Natural killer cell (primary cell): ENCODE data around the gene ZNF330. TPM values are rescaled to one million over a fixed set of nuclear protein-coding genes. Genes with fewer than 3 reads are reported as not detected.

Experiments
- ATAC-seq, 3 donors: fragments of 150-1000 bp in 2 of 3; fragments of 200-7000 bp in 1 of 3; cut with Tn5 transposase; 1 replicate in 1 of 3; 2 replicates in 2 of 3; pipeline ENCODE4 v1.10.0; 2021; ENCODE audit warnings: mild to moderate bottlenecking in 2 of 3, moderate library complexity in 2 of 3
- DNase-seq, 2 donors: peaks; one replicate each; pipeline versions ENCODE4 v3.0.0 to v3.0.0-alpha.2; 2013 to 2021; ENCODE audit warnings: mixed read lengths in 1 of 2
- H3K27ac ChIP-seq: one replicate; pipeline ENCODE4 v1.5.1; 2013; ENCODE audit warnings: mild to moderate bottlenecking, low read length
- H3K27me3 ChIP-seq: one replicate; pipeline ENCODE4 v1.6.1; 2013; ENCODE audit warnings: low read length; ENCODE audit not compliant: control insufficient read depth, insufficient read depth
- H3K36me3 ChIP-seq: one replicate; pipeline ENCODE4 v1.6.1; 2013; ENCODE audit warnings: low read length; ENCODE audit not compliant: control insufficient read depth, insufficient read depth
- H3K4me1 ChIP-seq: one replicate; pipeline ENCODE4 v1.6.1; 2013; ENCODE audit warnings: low read length; ENCODE audit not compliant: control insufficient read depth, insufficient read depth
- H3K4me3 ChIP-seq: one replicate; pipeline ENCODE4 v1.5.1; 2013; ENCODE audit warnings: low read length
- H3K9me3 ChIP-seq: one replicate; pipeline ENCODE4 v1.6.1; 2013; ENCODE audit warnings: low read length; ENCODE audit not compliant: control insufficient read depth, insufficient read depth
- H3K27ac Mint-ChIP-seq, 2 donors: one replicate each; pipeline ENCODE4 v1.8.0; 2022; ENCODE audit warnings: mild to moderate bottlenecking in 2 of 2, mixed read lengths in 2 of 2, moderate library complexity in 1 of 2
- H3K27me3 Mint-ChIP-seq, 2 donors: one replicate each; pipeline ENCODE4 v1.8.0; 2022; ENCODE audit warnings: low read depth in 2 of 2, mixed read lengths in 2 of 2
- H3K36me3 Mint-ChIP-seq: one replicate; pipeline ENCODE4 v1.8.0; 2022; ENCODE audit warnings: mixed read lengths
- H3K4me1 Mint-ChIP-seq, 2 donors: one replicate each; pipeline ENCODE4 v1.8.0; 2022; ENCODE audit warnings: mixed read lengths in 2 of 2
- H3K4me3 Mint-ChIP-seq: one replicate; pipeline ENCODE4 v1.8.0; 2022; ENCODE audit warnings: mild to moderate bottlenecking, moderate library complexity, mixed read lengths
- H3K9me3 Mint-ChIP-seq, 2 donors: one replicate each; pipeline ENCODE4 v1.8.0; 2022; ENCODE audit warnings: mixed read lengths in 2 of 2
- whole genome bisulfite sequencing: methylation state at CpG from one replicate; pipeline ENCODE4 v1.1.7; 2013; ENCODE audit warnings: missing lambda C conversion rate; ENCODE audit not compliant: insufficient coverage; 5-methylcytosine and 5-hydroxymethylcytosine counted together
- intact Hi-C: fragments of 100-400 bp; cut with micrococcal nuclease; formaldehyde crosslinking; loops from one replicate; pipeline ENCODE4 v1.14.2; 2022
- total RNA-seq, 4 donors: library from RNA; stranded (reverse); fragments of 120-200 nt in 1 of 4; gene quantifications; one replicate each; pipeline versions ENCODE4 v1.2.3 to v1.2.4, GENCODE V29; 2013 to 2022
- TF ChIP-seq, protein P1 (sequence below): fragments of 200-600 bp; IDR thresholded peaks from one replicate; pipeline ENCODE4 v1.8.0; 2022; ENCODE audit warnings: antibody characterized with exemption

Gene ZNF330
- total RNA-seq, 3 donors from 2014 or later (not counting 1 experiment from before 2014, with no cell fraction given) = 25.3 to 34.8 (median 34.7) TPM

DNA sequence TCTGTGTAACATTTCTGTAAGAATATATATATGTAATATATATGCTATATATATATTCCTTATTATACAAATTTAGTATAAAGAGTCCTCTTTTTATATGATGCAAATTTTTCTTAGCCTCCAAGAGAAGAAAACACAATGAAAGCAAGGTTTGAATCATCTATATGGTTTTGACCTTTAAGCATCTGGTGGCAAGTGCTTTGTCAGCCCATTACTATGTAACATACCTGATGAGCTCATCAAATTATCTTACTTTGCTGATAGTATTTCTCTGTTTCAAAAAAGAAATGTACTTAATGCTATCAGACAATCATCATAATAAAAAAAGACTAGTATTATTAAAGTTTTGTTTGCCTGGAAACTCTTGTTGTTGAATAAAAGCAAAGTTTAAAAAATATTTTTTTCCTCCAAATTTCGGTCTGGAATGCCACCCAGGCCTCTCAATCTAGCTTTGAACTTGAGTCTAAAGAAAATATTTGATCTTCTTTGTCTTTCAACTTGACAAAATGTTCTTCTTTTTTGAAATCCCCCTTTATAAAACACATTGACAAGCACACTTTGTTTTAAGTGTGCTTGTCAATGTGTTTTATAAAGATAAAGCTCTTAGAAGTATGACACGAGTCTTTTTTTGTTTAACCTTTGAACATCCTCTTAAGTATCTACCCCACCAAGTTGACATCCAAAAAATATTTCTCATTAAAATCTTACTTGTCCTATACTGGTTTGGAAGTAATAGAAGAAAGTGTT is 26.2 kb downstream of the ZNF330 start:
- intact Hi-C loops = no loop called here
- Mint-ChIP-seq H3K27ac (no peak overlapping the region), H3K4me1 (no peaks in the 10 kb centered on the region), H3K9me3 (no peaks in the 10 kb centered on the region), H3K36me3 (no peaks in the 10 kb centered on the region), H3K27me3 (peaks cover 0 to 3% of the 10 kb centered on the region in 2 donors), H3K4me3 (no peak overlapping the region)
- DNase-seq = no peak
- Histone ChIP-seq H3K36me3 (no peaks in the 10 kb centered on the region), H3K4me3 (no peak overlapping the region), H3K27ac (no peak overlapping the region), H3K4me1 (no peaks in the 10 kb centered on the region), H3K27me3 (no peaks in the 10 kb centered on the region), H3K9me3 (no peaks in the 10 kb centered on the region)
- WGBS = 50% methylated on average over 1 of the region's 2 CpGs
- TF ChIP-seq, protein P1, sequence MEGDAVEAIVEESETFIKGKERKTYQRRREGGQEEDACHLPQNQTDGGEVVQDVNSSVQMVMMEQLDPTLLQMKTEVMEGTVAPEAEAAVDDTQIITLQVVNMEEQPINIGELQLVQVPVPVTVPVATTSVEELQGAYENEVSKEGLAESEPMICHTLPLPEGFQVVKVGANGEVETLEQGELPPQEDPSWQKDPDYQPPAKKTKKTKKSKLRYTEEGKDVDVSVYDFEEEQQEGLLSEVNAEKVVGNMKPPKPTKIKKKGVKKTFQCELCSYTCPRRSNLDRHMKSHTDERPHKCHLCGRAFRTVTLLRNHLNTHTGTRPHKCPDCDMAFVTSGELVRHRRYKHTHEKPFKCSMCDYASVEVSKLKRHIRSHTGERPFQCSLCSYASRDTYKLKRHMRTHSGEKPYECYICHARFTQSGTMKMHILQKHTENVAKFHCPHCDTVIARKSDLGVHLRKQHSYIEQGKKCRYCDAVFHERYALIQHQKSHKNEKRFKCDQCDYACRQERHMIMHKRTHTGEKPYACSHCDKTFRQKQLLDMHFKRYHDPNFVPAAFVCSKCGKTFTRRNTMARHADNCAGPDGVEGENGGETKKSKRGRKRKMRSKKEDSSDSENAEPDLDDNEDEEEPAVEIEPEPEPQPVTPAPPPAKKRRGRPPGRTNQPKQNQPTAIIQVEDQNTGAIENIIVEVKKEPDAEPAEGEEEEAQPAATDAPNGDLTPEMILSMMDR = no peak
- no peak for ATAC-seq

DNA sequence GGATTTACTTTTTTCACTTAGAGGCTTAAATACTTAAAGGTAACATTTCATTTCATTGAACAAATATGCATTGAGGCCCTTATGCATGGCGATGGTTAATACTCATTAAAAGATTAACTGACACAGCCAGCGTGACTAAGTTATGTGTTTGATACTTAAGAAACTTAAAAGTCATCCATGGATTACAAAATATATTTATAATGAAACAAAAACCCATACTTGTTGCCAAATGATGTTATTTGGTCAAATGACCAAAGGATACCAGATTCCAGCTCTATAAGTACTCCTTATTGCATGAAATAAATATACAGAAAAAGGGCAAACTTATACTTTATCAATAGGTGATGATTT is 26.7 kb downstream of the ZNF330 start:
- WGBS = no CpG with 5 or more reads among the region's 2 CpGs
- Mint-ChIP-seq H3K36me3 (no peaks in the 10 kb centered on the region), H3K9me3 (no peaks in the 10 kb centered on the region), H3K27me3 (peaks cover 0 to under 1% of the 10 kb centered on the region in 2 donors), H3K27ac (no peak overlapping the region), H3K4me1 (no peaks in the 10 kb centered on the region), H3K4me3 (no peak overlapping the region)
- Histone ChIP-seq H3K4me1 (no peaks in the 10 kb centered on the region), H3K4me3 (no peak overlapping the region), H3K27ac (no peak overlapping the region), H3K27me3 (no peaks in the 10 kb centered on the region), H3K9me3 (no peaks in the 10 kb centered on the region), H3K36me3 (no peaks in the 10 kb centered on the region)
- intact Hi-C loops = no loop called here
- DNase-seq = no peak
- ATAC-seq = no peak
- TF ChIP-seq, protein P1 = no peak

DNA sequence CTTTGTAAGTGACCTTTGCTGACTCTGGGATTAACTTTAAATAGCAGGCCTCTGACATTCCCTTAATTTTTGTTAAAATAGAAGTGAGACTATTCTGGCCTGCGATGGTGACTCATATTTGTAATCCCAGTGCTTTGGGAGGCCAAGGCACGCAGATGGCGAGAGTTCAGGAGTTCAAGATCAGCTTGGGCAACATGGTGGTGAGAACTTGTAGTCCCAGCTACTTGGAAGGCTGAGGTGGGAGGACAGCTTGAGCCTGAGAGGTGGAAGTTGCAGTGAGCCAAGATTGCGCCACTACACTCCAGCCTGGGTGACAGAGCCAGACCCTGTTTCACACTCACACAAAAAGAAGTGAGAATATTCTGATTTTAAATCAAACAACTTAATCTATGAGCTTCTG is 27.3 kb downstream of the ZNF330 start:
- Histone ChIP-seq H3K27me3 (no peaks in the 10 kb centered on the region), H3K27ac (no peak overlapping the region), H3K36me3 (no peaks in the 10 kb centered on the region), H3K4me3 (no peak overlapping the region), H3K9me3 (no peaks in the 10 kb centered on the region), H3K4me1 (no peaks in the 10 kb centered on the region)
- Mint-ChIP-seq H3K36me3 (no peaks in the 10 kb centered on the region), H3K4me3 (no peak overlapping the region), H3K27me3 (no peaks in the 10 kb centered on the region), H3K9me3 (no peaks in the 10 kb centered on the region), H3K4me1 (no peaks in the 10 kb centered on the region), H3K27ac (no peak overlapping the region)
- intact Hi-C loops = no loop called here
- no peak for DNase-seq
- WGBS = 91% methylated on average over 4 of the region's 4 CpGs
- TF ChIP-seq, protein P1 = no peak
- ATAC-seq = no peak

DNA sequence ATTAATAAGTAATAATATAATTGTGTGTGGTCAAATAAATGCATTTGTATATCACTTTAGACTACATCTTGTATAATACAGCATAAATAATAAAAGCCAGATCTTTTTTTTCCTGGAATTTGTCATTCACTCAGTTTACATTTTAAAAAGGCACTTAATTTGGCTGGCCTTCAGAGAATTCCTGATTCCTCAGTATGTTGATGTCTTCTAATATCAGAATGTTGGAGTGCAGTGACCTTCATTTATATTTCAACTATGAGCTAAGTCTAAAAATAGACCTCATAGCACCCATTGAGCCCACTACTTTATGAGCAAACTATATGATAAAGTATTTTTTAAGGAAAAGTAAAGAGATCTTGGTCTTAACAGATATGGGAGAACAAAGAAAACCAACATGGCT is 27.8 kb downstream of the ZNF330 start:
- no peaks in the 10 kb centered on the region for H3K4me1 ChIP-seq
- Mint-ChIP-seq H3K9me3 (no peaks in the 10 kb centered on the region), H3K36me3 (no peaks in the 10 kb centered on the region), H3K27me3 (no peaks in the 10 kb centered on the region), H3K27ac (no peak overlapping the region), H3K4me3 (no peak overlapping the region), H3K4me1 (no peaks in the 10 kb centered on the region)
- ATAC-seq (no peak), DNase-seq (no peak)
- no peak overlapping the region for H3K4me3 ChIP-seq
- no peaks in the 10 kb centered on the region for H3K27me3 ChIP-seq
- intact Hi-C loops = no loop called here
- H3K9me3 ChIP-seq = no peaks in the 10 kb centered on the region
- TF ChIP-seq, protein P1 = no peak
- H3K36me3 ChIP-seq = no peaks in the 10 kb centered on the region
- H3K27ac ChIP-seq = no peak overlapping the region
